Glomerular endothelial cell (primary cell): Measurements from ENCODE around the gene ABCB8. TPM values are rescaled to one million over a fixed set of nuclear protein-coding genes. Genes with fewer than 3 reads are reported as not detected.

ENCODE experiments used
- DNase-seq: peaks from one replicate; pipeline ENCODE4 v3.0.0-alpha.2; 2011; ENCODE audit warnings: low read depth, low spot score; ENCODE audit errors: extremely low read depth
- total RNA-seq: library from RNA; depleted of rRNA; stranded (reverse); fragments of >200 nt; gene quantifications from 2 replicates; pipeline ENCODE4 v1.2.3, GENCODE V29; 2015

ABCB8 gene
- total RNA-seq, 1 donor from 2014 or later = 47.5 TPM

GRCh38 chr7:151069841-151070573 lies 41.8 kb downstream of the ABCB8 start:
- DNase-seq = no peak

GRCh38 chr7:151070574-151070960 lies 42.3 kb downstream of the ABCB8 start:
- no peak for DNase-seq

GRCh38 chr7:151071032-151071866 lies 43.0 kb downstream of the ABCB8 start:
- DNase-seq = no peak

GRCh38 chr7:151073990-151074389 lies 45.7 kb downstream of the ABCB8 start:
- DNase-seq = no peak

- DNase-seq = no peak
Measured at GRCh38 chr7:151074817-151075661, 46.8 kb downstream of the ABCB8 start.

- no peak for DNase-seq
Measured at GRCh38 chr7:151075662-151075971, 47.4 kb downstream of the ABCB8 start.

GRCh38 chr7:151075978-151076426 lies 47.8 kb downstream of the ABCB8 start:
- no peak for DNase-seq

GRCh38 chr7:151076863-151077704 lies 48.8 kb downstream of the ABCB8 start:
- no peak for DNase-seq

- no peak for DNase-seq
Measured at GRCh38 chr7:151077705-151078232, 49.5 kb downstream of the ABCB8 start.

- DNase-seq = no peak
Measured at GRCh38 chr7:151078233-151079040, 50.2 kb downstream of the ABCB8 start.

GRCh38 chr7:151079199-151079910 lies 51.1 kb downstream of the ABCB8 start:
- no peak for DNase-seq

- no peak for DNase-seq
Measured at GRCh38 chr7:151080067-151080521, 51.8 kb downstream of the ABCB8 start.

GRCh38 chr7:151080522-151081169 lies 52.4 kb downstream of the ABCB8 start, which contains the start of gene FASTK:
FASTK (minus strand) TSS chr7:151080809; CDS start chr7:151080766, 43 bp downstream.
- no peak for DNase-seq

GRCh38 chr7:151081170-151082101 lies 53.2 kb downstream of the ABCB8 start:
- no peak for DNase-seq

- no peak for DNase-seq
Measured at GRCh38 chr7:151082141-151083070, 54.2 kb downstream of the ABCB8 start.
